Measurements from ENCODE around the gene MIS18A.

MIS18A gene

DNA sequence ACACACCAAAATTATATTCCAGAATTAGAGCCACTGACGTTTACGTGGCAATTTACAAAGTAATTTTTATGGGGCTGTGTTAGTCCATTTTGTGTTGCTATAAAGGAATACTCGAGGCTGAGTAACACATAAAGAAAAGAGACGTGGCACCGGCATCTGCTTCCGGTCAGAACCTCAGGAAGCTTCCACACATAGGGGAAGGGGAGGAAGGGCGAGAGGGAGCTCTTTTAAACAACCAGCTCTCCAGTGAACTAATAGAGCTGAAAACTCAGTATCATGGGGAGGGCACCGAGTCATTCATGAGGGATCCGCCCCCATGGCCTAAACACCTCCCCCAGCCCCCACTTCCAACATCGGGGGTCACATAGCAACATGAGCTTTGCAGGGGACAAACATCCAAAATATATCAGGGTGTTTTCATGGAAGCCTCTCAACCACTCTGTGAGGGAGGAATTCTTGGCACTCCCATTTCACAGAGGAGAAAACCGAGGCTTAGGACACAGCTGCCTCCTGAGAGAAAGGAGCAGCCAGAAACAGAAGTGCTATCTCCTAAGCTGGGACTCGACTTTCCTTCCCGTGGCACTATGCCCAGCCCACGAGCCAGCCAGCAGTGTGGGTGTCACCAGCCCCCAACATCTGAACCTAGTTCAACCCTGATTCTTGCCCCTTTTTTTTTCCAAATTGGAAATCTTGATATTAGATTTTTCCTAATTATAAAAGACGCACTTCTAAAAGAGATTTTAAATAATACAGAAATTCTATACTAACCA, 29.2 kb downstream of the MIS18A start:
- DNase-seq, result no peak

DNA sequence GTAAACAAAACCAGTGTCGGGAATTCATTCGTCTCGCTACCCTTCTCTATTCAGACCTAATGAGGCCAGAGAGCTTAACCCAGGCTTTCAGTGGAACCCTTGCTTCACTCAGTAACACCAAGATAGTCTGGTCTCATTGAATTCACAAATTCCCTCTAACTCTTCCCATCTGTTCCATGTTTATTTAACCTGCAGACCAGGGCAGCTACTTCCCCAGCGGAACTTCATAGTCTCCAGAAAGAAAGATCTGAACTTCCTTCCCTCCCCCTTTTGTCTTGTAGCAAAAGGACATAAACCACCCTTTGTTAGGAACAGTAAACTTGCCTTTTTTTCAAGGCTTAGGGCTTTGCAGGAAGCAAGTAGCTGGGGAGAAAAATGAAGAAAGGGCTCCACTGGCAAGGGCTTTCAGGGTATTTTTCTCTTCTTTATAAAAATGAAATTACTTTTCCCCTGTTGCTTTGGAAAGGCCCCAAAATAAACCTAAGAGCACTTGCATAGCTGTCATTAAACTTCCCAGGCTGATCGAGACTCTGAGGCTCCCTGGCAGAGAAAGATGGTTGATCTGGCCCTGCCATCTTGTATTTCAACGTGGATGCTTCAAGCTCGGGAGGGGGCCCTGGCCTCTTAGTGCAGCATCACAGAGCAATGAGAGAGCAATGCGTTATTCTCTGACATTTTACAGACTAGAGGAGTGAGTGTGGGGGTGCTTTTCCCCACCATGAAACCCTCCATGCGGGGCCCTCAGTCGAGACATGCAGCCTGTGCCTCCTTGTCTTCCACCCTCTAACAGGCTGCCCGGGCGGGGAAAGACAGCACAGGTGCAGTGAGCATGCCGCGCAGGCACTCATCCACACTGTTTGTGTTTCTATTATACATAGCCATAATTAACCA, 30.0 kb downstream of the MIS18A start:
- DNase-seq, result peak; percentile 60

DNA sequence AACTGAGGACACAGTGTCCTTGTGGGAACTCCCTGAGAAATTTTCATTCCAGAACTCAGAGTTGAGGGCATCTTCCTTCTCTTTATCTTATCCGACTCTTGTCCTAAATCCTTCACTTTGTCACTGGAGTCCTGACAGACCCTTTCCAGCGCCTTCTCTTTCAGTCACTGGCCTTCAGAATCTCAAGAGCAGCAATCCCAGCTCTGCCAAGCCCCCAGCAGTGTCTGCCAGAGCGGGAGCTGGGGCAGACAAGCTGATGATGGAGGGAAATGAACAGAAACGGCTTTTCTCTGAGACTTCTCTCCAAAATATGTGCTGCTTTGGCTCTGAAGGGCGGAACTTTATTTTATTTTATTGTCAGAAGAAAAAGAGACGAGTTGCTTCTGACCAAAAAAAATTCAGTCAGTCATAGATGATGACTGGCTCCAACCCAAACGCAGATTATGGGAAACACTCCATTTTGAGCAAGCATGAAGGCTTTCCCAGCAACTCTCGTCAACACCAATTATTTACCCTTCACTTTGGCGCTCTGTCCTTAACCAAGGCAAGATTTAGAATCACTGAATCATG, 32.2 kb downstream of the MIS18A start:
- DNase-seq, result no peak

DNA sequence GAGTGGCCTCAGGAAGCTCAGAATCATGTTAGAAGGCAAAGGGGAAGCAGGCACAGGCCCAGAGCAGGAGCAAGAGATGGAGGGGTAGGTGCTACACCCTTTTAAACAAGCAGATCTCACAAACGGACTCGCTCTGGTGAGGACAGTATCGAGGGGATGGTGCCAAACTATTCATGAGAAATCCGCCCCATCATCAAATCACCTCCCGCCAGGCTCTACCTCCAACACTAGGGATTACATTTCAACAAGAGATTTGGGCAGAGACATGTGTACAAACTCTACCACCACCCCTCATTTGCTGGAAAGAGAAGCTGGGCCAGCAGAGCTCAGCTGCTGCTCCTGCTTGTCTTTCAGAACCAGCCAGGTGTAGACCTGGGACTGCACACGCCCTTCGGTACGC, 32.9 kb downstream of the MIS18A start:
- DNase-seq, result no peak

DNA sequence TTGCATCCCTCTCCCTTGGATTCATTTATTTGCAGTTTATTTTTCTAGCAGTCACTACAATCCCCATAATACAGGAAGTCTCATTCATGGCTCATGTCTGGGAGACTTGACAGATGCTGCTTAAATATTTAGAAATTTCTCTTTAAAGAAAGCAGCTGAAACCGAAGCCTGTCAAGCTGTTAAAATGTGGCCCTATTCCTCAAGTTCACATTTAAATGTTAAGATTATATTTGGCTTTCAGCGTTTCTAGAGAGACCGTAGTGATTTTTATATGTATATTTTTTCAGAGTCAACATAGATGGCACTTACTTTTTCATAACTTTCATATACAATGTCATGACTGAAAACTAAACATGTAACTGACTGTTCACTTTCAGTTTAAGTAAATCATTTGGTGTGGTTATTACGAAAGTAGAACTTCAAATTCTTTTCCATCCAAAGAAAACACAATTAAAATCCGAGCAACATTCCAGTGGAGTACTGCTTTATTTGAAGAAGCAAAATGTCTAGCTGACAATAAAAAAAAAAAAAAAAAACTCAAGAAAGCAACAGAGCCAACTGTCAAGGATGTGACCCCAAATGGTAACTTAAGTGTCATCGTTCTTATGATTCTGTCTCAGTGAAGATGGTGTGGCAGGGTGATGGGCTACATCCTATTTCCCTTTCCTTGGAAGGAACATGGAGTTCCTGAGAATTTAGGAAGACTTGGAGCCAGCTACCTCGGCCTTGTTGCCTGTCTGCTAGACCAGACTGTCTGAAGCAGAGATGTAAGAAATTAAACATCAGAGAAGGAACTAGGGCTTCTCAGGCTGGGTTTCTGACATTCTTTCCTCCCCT, 37.8 kb downstream of the MIS18A start:
- no peak for DNase-seq

DNA sequence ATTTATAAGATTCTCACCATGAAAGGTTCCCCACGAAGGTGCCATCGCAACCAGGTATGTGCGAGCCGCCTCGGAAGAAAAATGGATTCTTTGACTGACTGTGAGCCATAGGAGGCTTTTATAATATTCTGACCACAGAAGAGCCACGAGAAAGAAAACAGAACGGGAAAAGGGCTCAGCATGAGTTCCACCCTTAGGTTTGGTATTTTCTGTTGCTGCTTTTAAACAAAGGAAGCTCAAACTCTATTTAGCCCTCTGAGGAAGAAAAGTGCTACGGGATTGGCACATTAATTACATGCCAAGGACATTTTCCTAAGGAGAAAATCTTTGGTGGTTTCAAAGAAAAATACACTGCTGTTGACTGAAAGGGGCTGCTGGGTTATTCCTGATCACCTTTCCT, 39.3 kb downstream of the MIS18A start:
- DNase-seq, result no peak

DNA sequence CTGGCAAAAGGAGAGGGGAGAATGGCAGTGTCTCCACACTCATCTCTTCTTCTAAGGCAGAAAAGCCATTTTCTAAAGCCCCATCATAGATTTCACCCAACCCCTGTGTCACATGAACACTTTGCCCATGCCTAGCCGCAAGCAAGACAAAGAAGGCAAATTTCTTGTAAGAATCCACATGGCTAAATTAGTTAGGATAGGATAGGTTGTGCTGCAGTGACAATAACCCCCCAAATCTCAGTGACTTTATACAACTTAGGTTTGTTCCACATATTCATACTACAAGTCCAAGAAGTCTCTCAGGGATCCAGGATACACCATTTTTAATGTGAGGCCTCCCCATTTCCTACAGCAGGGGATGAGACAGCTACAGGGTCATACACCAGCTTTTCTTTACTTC, 40.8 kb downstream of the MIS18A start:
- no peak for DNase-seq

DNA sequence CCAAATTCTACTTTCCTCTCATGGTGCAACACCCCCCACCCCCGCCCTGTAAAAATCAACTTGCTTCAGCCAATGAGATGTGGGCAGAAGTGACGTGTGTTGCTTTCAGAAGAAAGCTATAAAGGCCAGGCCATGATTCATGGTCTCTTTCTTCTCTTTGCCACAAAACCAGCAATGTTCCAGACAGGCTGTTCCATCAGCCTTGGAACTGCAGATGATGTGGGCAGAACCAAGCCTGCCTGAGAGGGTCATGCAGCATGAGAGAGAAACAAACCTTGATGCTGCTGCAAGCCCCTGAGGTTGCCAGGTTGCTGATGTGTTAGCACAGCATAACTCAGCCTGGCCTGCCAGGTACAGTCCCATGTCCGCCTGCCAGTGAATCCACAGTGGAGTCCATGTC, 41.8 kb downstream of the MIS18A start:
- DNase-seq, result no peak

DNA sequence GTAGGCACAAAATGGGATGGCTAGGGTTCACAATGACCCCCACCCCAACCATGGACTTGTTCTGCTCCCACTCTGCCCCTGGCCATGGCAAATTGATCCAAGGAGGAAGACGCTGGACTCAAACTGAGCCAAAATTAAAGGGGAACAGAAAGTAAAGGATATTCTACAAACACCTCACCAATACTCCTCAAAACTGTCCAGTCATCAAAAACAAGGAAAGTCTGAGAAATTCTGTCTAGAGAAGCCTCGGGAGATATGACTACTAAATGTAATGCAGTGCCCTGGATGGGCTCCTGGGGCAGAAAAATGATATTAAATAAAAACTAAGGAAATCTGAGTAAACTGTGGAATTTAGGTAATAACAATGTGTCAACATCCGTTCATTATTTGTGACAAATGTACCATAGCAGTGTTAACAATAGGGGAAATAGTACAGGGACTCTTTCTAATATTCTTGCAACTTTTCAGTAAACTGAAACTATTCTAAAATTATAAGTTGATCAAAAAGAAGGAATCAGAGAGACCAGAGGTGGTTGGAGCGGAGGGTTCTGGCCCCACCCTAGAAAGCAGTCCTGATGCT, 45.0 kb downstream of the MIS18A start:
- no peak for DNase-seq

DNA sequence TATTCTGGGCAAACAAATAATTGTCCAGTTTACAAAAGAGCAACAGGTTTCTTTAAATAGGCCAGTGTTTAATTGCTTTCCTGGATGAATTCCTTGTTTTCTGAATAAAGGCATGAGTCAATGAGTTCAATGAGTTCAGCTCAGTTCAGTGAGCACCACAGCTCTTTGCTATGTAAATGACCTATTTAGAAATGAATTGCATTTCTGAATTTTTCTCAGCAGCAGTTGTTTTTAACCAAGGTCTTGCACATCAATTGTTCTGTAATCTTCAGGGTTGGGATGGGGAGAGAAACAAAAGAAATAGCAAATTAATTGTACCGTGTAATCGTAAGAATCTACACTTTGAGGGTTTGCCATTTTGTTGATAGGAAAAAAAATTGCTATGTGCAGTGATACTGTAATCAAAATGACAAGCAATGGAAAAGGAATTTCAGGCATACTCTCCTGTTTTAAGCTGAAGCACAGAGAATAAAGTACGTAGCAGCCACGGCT, 45.7 kb downstream of the MIS18A start:
- DNase-seq, result no peak

DNA sequence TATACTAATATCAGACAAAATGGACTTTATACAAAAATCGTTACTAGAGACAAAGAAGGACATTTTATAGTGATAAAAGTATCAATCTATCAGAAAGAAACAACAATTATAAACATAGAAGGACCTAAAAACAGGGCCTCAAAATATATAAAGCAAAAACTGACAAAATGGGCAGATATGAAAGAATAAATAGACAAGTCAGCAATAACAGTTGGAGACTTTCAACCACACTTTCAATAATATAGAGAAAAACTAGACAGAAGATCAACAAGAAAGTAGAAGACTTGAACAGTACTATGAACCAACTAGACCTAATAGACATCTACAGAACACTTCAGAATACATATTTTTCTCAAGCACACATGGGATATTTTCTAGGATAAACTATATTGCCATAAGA, 52.4 kb downstream of the MIS18A start:
- no peak for DNase-seq

Measured in NCI-H1105 (cell line).